Stimulated activated CD8-positive, alpha-beta memory T cell treated with anti-CD3 and anti-CD28 coated beads, Interleukin-7, amount 100 ng/mL, for 1 hour (primary cell): ENCODE measurements around the gene ACTL7B.
"Not testable (repeated sequence)": the region's sequence is repeated elsewhere in the genome, so short reads cannot be mapped to it uniquely, and the experiment has no call there.

ENCODE experiments used
- DNase-seq, 2 donors: peaks; one replicate each; pipeline ENCODE4 v3.0.0-alpha.2; 2020; ENCODE audit warnings: low read depth in 2 of 2

The ACTL7B gene, protein sequence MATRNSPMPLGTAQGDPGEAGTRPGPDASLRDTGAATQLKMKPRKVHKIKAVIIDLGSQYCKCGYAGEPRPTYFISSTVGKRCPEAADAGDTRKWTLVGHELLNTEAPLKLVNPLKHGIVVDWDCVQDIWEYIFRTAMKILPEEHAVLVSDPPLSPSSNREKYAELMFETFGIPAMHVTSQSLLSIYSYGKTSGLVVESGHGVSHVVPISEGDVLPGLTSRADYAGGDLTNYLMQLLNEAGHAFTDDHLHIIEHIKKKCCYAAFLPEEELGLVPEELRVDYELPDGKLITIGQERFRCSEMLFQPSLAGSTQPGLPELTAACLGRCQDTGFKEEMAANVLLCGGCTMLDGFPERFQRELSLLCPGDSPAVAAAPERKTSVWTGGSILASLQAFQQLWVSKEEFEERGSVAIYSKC

GRCh38 chr9:108855888-108856287 is at the start of gene ACTL7B:
TSS of gene ACTL7B (minus strand) at chr9:108855986. CDS start at chr9:108855930, 56 bp downstream.
- DNase-seq: no peak

DNA sequence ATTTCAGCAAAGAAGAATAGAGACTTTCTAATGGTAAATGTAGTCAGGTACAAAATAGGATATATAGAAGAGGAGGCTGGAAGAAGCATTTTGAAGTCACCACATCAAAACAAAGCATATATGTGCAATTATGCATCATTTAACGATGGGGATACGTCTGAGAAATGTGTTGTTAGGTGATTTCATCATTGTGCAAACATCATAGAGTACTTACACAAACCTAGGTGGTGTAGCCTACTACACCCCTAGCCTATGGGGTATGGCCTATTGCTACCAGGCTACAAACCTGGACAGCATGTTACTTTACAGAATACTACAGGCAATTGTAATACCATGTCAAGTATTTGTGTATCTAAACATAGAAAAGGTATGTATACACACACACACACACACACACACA is 49.7 kb upstream of the ACTL7B start:
- no peak for DNase-seq

DNA sequence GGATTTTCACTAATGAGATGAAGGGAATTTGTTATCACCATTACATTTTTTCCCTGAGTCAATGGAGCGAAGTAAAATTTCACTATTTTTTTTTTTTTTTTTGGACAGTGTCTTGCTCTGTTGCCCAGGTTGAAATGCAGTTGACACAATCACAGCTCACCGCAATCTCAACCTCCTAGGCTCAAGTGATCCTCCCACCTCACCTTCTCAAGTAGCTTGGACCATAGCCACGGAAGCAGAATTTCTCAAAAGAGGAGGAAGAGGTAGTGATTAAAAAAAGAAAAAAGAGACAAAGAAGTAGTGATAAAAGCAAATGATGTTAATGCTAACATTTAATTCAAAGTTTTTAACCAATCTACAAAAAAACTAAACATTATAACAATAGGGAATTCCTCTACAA is 48.4 kb upstream of the ACTL7B start:
- DNase-seq: no peak

DNA sequence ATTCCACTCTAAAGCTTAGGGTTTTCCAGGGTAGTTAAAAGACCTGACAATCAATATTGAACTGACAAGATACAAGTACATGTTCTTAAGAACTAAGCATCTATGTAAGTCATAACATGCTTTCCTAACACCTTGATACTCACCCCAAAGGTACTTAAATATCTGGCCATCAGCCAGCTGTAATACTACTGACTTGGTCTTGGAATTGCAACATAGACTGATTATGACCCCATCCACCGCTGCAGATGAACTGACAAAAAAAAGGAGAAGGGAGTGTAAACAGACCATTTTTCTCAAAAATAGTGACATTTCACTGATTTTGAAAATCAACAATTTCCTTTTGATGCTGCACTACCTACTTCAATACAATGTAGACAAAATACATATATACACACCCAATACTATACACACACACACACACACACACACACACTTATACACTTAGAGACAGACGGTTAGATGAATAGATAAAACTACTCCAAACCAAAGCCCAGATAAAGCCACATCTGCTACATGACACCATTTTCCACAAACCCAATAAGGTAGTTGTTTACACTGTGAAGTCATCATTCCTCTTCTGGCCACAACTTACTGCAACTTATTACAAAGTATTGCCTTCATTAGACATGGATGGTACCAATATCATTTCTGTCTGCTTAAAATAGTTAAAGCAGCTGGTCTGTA is 47.8 kb upstream of the ACTL7B start:
- DNase-seq: no peak

DNA sequence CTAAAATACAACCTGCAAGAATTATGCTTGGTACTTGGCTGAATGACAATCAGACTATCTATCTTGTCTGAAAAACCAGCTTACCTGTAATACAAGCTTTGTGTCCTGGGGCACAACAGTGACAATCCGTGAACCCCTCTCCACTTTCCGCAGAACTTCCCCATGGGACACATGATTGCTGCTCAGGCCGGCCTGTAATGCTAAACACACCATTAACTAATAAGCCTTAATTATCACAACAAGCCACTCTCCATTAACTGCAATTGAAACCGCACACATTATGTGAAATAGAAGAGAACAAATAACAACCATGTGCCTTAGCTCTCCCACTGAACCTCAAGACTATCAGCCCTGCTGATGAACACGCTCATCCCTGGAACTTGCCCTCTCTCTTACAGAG is 44.4 kb upstream of the ACTL7B start:
- no peak for DNase-seq

DNA sequence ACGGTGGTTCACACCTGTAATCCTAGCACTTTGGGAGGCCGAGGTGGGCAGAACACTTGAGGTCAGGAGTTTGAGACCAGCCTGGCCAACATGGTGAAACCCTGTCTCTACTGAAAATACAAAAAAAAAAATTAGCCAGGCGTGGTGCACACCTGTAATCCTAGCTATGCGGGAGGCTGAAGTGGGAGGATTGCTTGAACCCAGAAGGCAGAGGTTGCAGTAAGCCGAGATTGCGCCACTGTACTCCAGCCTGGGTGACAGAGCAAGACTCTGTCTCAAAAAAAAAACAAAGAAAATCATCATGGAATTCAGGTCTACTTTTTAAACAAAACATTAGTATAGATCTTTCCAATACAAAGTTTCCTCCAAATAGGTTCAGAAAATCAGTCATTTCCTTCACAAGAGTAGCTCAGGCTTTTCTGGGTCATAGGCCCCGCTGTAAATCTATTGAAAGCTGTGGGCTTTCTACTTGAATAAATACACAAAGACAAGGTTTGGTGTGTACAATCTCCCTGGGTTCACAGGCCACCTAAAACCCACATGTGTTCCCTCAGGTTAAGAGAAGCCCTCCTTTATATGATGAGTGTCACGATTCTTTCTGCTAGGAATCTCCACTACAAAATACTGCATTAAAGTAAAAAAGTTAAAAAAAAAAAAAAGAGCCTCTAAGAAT is 43.4 kb upstream of the ACTL7B start:
- DNase-seq: not testable (repeated sequence)

GRCh38 chr9:108897324-108898096 is 41.7 kb upstream of the ACTL7B start:
- DNase-seq: no peak

DNA sequence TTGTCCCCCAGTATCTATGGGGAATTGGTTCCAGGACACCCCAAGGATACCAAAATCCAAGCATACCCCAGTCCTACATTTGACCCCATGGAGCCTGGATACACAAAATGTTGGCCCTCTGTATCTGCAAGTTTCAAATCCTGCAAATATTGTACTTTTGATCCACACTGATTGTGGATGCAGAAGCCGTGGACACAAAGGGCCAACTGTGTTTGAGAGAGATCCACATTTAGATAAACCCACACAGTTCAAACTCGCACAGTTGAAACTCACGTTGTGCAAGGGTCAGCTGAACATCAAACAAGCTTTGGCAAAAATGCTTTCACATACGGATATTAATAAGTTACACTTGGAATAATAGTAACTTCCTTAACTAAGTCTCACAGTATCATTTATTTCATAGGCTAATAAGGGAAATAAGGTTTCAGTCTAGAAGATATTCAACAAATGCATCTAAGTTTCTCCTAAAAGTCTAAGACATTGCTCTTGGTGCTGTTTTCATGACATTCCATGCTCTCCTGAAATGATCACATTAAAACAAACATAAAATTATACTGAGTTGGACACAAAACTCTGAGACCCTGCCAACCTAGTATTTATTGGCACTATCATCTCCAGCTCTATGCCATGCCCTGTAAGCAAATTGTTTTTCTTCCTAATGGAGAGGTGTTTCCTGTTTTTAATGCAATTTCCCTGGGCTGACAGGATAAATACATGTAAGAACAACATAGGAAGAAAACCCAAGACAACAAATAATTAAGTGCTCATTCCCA is 38.6 kb upstream of the ACTL7B start:
- no peak for DNase-seq

GRCh38 chr9:108889649-108890067 is 33.9 kb upstream of the ACTL7B start:
- DNase-seq: no peak

DNA sequence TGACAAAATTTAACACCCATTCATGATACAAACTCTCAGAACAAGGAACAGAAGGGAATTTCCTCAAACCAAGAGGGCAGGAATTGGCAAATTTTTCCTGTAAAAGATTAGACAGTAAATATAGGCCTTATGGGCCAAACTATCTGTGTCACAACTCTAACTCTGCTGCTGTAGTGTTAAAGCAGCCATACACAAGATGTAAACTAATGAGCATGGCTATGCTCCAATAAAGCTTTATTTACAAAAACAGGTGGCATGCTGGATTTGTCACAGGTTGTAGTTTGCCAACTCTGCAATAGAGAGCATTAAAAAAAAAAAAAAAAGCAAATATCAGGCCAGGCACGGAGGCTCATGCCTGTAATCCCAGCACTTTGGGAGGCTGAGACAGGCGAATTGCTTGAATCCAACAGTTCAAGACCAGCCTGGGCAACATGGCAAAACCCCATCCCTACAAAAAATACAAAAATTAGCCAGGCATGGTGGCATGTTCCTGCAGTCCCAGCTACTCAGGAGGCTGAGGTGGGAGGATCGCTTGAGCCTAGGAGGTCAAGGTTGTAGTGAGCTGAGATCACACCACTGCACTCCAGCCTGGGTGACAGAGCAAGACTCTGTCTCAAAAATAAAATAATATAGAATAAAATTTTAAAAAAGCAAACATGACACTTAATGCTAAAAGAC is 30.9 kb upstream of the ACTL7B start:
- DNase-seq: not testable (repeated sequence)

GRCh38 chr9:108885643-108886348 is 30.0 kb upstream of the ACTL7B start:
- no peak for DNase-seq

DNA sequence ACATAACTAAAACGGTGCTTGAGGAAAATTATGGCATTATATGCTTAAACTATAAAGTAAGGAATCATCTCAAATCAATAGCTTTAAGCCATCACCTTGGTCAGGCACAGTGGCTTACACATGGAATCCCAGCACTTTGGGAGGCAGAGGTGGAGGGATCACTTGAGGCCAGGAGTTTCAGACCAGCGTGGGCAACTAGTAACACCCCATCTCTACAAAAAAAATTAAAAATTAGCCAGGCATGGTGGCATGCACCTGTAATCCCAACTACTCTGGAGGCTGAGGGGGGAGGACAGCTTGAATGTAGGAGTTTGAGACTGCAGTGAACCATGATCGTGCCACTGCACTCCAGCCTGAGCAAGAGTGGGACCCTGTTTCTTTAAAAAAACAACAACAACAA is 28.9 kb upstream of the ACTL7B start:
- no peak for DNase-seq

- DNase-seq: no peak
Measured at GRCh38 chr9:108883085-108883484, 27.3 kb upstream of the ACTL7B start.

GRCh38 chr9:108882052-108882888 is 26.5 kb upstream of the ACTL7B start:
- no peak for DNase-seq

GRCh38 chr9:108880738-108881316 is 25.0 kb upstream of the ACTL7B start:
- DNase-seq: no peak

GRCh38 chr9:108877524-108877923 is 21.7 kb upstream of the ACTL7B start:
- no peak for DNase-seq

DNA sequence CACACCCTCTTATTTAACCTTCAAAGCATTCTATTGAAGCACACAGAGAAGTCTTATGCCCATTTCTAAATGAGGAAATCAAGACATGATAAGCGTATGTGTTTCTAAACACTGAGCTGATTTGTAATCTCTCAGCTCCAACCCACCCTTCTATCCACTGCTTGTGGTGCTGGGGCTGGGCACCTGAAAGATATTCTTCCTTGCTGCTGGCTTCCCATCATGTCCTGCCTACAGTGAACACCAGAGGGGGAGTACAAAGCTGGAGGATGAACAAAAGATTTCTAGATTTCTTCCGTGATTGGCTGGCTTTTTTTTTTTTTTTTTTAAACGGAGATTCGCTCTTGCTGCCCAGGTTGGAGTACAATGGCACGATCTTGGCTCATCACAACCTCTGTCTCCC is 20.6 kb upstream of the ACTL7B start:
- DNase-seq: no peak

DNA sequence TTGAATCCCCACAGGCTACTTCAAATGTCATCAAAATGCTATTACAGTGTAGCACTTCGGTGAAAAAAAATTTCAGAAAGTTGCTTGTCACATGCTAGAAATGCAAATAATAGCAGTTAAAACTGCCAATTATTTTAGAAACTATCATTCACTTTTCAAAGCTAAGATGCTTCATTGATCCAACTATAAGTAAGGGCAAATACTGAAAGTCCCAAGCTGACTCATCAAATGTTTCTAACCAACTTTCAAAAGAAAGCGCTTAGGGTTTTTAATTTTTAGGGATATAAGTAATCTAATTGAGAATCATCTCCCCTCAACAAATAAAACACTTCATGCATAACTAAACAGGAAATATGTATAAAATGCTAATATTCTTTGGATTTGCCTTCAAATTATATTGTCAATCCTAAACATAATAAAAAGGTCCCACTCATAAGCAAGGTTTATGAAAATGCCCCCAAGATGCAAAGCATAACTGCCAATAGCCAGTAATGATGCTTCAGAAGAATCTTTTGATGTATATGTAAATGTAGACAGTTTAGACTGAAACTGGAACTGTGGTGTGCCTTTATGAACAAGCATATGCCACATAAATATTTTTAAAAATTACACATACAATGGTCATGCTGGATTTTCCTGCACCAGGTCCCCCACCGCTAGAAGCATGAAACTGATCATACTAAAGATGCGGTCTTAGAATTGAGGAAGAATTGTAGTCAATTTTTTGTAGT is 18.4 kb upstream of the ACTL7B start:
- DNase-seq: no peak
